ENCODE results near the gene NCK1.

- TF ChIP-seq, protein P1, sequence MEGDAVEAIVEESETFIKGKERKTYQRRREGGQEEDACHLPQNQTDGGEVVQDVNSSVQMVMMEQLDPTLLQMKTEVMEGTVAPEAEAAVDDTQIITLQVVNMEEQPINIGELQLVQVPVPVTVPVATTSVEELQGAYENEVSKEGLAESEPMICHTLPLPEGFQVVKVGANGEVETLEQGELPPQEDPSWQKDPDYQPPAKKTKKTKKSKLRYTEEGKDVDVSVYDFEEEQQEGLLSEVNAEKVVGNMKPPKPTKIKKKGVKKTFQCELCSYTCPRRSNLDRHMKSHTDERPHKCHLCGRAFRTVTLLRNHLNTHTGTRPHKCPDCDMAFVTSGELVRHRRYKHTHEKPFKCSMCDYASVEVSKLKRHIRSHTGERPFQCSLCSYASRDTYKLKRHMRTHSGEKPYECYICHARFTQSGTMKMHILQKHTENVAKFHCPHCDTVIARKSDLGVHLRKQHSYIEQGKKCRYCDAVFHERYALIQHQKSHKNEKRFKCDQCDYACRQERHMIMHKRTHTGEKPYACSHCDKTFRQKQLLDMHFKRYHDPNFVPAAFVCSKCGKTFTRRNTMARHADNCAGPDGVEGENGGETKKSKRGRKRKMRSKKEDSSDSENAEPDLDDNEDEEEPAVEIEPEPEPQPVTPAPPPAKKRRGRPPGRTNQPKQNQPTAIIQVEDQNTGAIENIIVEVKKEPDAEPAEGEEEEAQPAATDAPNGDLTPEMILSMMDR (IDR thresholded peaks at IDR 0.05) = no peak
- TF ChIP-seq POLR2A (IDR thresholded peaks at IDR 0.05) (no peak), POLR2AphosphoS5 (IDR thresholded peaks at IDR 0.05) (no peak)
These were observed 9.8 kb upstream of the NCK1 start for GRCh38 chr3:136852180-136852579.

Measured in gastroesophageal sphincter (tissue), 3 donors.